Fibroblast of lung (primary cell): ENCODE data around the gene ABRAXAS1. TPM values are rescaled to one million over a fixed set of nuclear protein-coding genes. Genes with fewer than 3 reads are reported as not detected.

Experiments used
- DNase-seq, 2 donors: peaks; one replicate each; pipeline versions ENCODE4 v3.0.0 to v3.0.0-alpha.2; 2010; ENCODE audit warnings: low read depth in 2 of 2
- H2AFZ ChIP-seq: 2 replicates; pipeline ENCODE4 v1.5.1; 2012; ENCODE audit warnings: low read length, control low read depth, inconsistent platforms
- H3K27ac ChIP-seq: 2 replicates; pipeline ENCODE4 v1.5.1; 2011; ENCODE audit warnings: low read length, control low read depth; ENCODE audit not compliant: insufficient read depth
- H3K27me3 ChIP-seq: 2 replicates; pipeline ENCODE4 v1.5.1; 2011; ENCODE audit warnings: mild to moderate bottlenecking, low read length; ENCODE audit not compliant: control insufficient read depth, insufficient read depth
- H3K36me3 ChIP-seq: 2 replicates; pipeline ENCODE4 v1.5.1; 2011; ENCODE audit warnings: low read length; ENCODE audit not compliant: control insufficient read depth, insufficient read depth
- H3K4me1 ChIP-seq: 2 replicates; pipeline ENCODE4 v1.5.1; 2011; ENCODE audit warnings: low read length; ENCODE audit not compliant: control insufficient read depth, insufficient read depth; ENCODE audit errors: extremely low read depth
- H3K4me2 ChIP-seq: 2 replicates; pipeline ENCODE4 v1.5.1; 2011; ENCODE audit warnings: low read length, control low read depth; ENCODE audit not compliant: insufficient read depth; ENCODE audit errors: extremely low read depth
- H3K4me3 ChIP-seq, 4 experiments: fragments of 200-600 bp in 1 of 4; sonication (generic) in 1 of 4; replicated peaks in 1 of 4; 2 replicates each; pipeline ENCODE4 v1.5.1; 2011 to 2016; ENCODE audit warnings: low read length in 4 of 4, low read depth in 3 of 4, mild to moderate bottlenecking in 3 of 4, control low read depth in 2 of 4, inconsistent platforms in 1 of 4, mixed read lengths in 1 of 4; ENCODE audit not compliant: insufficient read depth in 1 of 4; ENCODE audit errors: control extremely low read depth in 1 of 4
- H3K79me2 ChIP-seq: 2 replicates; pipeline ENCODE4 v1.5.1; 2012; ENCODE audit warnings: mild to moderate bottlenecking, low read length, inconsistent platforms; ENCODE audit not compliant: control insufficient read depth, insufficient read depth
- H3K9ac ChIP-seq: 2 replicates; pipeline ENCODE4 v1.5.1; 2011; ENCODE audit warnings: mild to moderate bottlenecking, low read length, control low read depth; ENCODE audit not compliant: insufficient read depth
- H3K9me3 ChIP-seq: 2 replicates; pipeline ENCODE4 v1.5.1; 2012; ENCODE audit warnings: low read depth, low read length; ENCODE audit not compliant: control insufficient read depth, insufficient read depth
- H4K20me1 ChIP-seq: 2 replicates; pipeline ENCODE4 v1.5.1; 2011; ENCODE audit warnings: low read length; ENCODE audit not compliant: control insufficient read depth, insufficient read depth; ENCODE audit errors: extremely low read depth
- CTCF ChIP-seq, 2 donors: IDR thresholded peaks in 1 of 2; conservative IDR thresholded peaks in 1 of 2; 1 replicate in 1 of 2; 2 replicates in 1 of 2; pipeline ENCODE4 v1.5.1; 2011 to 2012; ENCODE audit warnings: low read length in 2 of 2, control low read depth in 1 of 2, inconsistent platforms in 1 of 2, low read depth in 1 of 2, mild to moderate bottlenecking in 1 of 2
- EZH2 ChIP-seq: IDR thresholded peaks from 2 replicates; pipeline ENCODE4 v1.5.1; 2012; ENCODE audit warnings: low read length, control low read depth, mild to moderate bottlenecking; ENCODE audit errors: missing control alignments
- polyA plus RNA-seq, 2 donors: library from polyadenylated mRNA; depleted of rRNA in 1 of 2; stranded (reverse) in 1 of 2; unstranded in 1 of 2; fragments of >200 nt; gene quantifications; 2 replicates each; pipeline ENCODE4 v1.2.1, GENCODE V29; 2011 to 2012; ENCODE audit warnings: missing spikeins in 1 of 2
- total RNA-seq: library from RNA; depleted of rRNA; stranded (reverse); fragments of >200 nt; gene quantifications from 2 replicates; pipeline ENCODE4 v1.2.1, GENCODE V29; 2014

ABRAXAS1 gene
- total and polyA plus RNA-seq, 2 donors (not counting 1 experiment from before 2014, with no cell fraction given) = 17.1 to 22.0 TPM

- Histone ChIP-seq H3K4me3 (no peak overlapping the region), H3K27me3 (no peaks in the 10 kb centered on the region), H3K9ac (no peak overlapping the region), H3K79me2 (no peaks in the 10 kb centered on the region), H3K27ac (no peak overlapping the region), H3K4me1 (no peaks in the 10 kb centered on the region), H3K9me3 (no peaks in the 10 kb centered on the region), H3K36me3 (no peaks in the 10 kb centered on the region), H3K4me2 (no peak overlapping the region), H2AFZ (no peak overlapping the region), H4K20me1 (no peaks in the 10 kb centered on the region)
- DNase-seq = no peak
- TF ChIP-seq CTCF (conservative IDR thresholded peaks at IDR 0.05 in 1 of 2, IDR thresholded peaks at IDR 0.05 in 1 of 2; ENCODE audit: low read depth in 1 of 2, low read length in 2 of 2) (no peak), EZH2 (no peak)
These were observed 44.6 kb downstream of the ABRAXAS1 start for GRCh38 chr4:83440148-83440814.

GRCh38 chr4:83438719-83439118, 46.2 kb downstream of the ABRAXAS1 start:
- Histone ChIP-seq H3K27me3 (no peaks in the 10 kb centered on the region), H3K9ac (no peak overlapping the region), H3K4me2 (no peak overlapping the region), H3K9me3 (no peaks in the 10 kb centered on the region), H3K79me2 (no peaks in the 10 kb centered on the region), H3K4me3 (no peak overlapping the region), H3K4me1 (no peaks in the 10 kb centered on the region), H3K27ac (no peak overlapping the region), H4K20me1 (no peaks in the 10 kb centered on the region), H2AFZ (no peak overlapping the region), H3K36me3 (no peaks in the 10 kb centered on the region)
- DNase-seq = no peak
- no peak for TF ChIP-seq CTCF (conservative IDR thresholded peaks at IDR 0.05 in 1 of 2, IDR thresholded peaks at IDR 0.05 in 1 of 2; ENCODE audit: low read depth in 1 of 2, low read length in 2 of 2)

GRCh38 chr4:83436680-83437079, 48.2 kb downstream of the ABRAXAS1 start:
- TF ChIP-seq EZH2 (no peak), CTCF (conservative IDR thresholded peaks at IDR 0.05 in 1 of 2, IDR thresholded peaks at IDR 0.05 in 1 of 2; ENCODE audit: low read depth in 1 of 2, low read length in 2 of 2) (no peak)
- no peak overlapping the region for H2AFZ ChIP-seq
- H3K36me3 ChIP-seq = no peaks in the 10 kb centered on the region
- H4K20me1 ChIP-seq = no peaks in the 10 kb centered on the region
- no peaks in the 10 kb centered on the region for H3K79me2 ChIP-seq
- no peaks in the 10 kb centered on the region for H3K9me3 ChIP-seq
- H3K27me3 ChIP-seq = no peaks in the 10 kb centered on the region
- no peak for DNase-seq
- no peak overlapping the region for H3K4me3 ChIP-seq
- no peaks in the 10 kb centered on the region for H3K4me1 ChIP-seq
- H3K4me2 ChIP-seq = no peak overlapping the region
- H3K9ac ChIP-seq = no peak overlapping the region
- no peak overlapping the region for H3K27ac ChIP-seq
